ENCODE data around the gene PRDM10.

PRDM10 gene

DNA sequence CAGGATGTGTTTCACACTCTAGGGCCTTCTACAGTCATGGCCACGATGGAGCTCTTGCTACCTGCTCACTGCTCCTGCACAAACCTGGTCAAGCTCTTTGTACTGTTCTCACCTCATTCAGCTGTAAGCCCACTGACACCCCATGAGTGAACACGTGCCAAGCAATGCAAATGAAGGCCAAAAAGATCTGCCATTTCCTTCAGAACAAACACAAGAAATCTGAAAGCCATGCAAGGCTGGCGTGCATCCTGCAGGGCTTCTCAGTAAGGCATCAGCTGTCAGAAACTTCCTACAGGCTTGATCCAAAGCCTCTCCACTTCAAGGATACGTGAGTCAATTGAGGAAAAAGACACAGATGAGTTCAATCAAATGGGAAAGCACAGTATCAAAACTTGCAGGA is 63.1 kb downstream of the PRDM10 start:
- FAIRE-seq = no peak

DNA sequence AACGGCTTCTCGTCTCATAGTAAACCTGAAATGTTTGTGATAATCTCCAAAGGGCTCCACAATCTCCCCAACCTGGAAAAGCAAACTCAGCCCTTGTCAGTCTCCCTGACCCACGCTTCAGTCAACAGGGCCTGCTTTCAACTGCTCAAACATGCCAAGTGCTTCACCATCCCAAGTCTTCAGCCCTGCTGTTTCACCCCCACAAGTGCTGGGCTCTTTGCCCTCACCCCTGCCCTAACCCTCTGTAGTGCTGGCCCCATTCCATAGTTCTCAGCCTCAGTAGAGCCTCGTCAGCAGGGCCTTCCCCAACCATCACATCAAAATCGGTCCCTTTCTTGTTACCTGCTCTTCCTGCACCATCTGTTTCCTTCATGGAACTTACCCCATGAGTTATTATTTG is 63.9 kb downstream of the PRDM10 start:
- no peak for FAIRE-seq

DNA sequence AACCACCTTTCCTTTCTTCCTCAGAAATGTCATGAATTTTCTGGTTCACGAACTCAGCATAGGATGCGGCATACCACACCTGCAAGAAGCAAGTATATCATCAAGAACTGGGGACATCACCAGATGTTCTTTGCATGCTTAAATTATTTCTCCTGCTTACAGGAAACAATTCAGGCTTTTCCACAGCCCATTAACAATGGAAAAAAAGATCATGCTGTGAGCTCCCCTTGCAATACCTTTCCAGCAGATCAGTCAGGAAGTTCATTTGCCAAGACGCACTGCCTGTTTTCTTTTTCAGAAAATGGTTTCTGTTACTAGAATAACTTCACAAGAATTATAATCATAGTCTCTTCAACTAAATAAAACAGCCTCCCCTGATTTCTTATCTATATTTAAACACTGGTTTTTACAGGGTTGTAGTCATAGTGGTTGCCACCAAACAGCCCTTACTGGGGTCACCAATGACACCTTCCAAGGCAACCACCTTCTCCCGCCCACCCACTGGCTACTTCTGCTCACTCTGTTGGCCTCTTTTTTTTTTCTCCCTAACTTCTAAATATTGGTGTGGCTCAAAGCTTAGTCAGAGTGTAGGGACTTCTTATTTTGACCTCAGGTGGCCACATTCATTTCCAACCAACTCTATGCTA is 64.9 kb downstream of the PRDM10 start:
- no peak for FAIRE-seq

DNA sequence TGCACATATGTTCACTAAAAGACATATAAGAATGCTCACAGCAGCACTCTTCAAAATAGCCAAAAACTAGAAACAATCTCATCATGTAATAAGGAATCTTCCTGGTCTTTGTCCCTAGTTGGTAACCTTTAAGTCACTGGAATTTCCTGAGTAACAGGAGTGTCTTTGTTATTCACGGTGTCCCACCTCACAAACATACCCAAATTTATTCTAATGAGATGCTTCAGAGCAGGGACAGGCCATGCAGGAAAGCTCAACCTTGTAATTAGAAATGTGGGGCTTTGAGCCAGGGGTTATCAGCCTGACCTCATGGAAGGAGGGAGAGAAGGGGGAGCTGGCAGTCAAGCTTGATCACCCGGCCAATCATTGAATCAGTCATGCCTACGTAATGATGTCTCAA is 66.9 kb downstream of the PRDM10 start:
- no peak for FAIRE-seq

DNA sequence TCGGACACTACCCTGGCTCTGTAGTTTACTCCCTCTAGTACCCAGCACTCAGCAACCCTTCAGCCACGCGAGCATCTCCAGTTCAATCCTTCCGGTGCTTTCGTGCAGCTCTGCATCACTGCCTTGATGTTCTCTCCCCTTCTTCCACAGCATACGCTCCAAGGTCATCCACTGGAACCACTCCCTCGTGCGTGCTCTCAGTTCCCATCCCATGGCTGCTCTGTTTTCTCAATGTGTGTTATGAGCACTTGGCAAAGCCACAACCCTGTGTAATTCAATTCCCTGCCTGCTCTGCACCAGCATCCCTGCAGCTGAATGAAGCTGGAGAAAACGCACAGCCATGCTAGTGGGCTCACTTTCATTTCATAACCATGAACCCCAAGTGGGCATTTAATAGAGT is 68.7 kb downstream of the PRDM10 start:
- no peak for FAIRE-seq

DNA sequence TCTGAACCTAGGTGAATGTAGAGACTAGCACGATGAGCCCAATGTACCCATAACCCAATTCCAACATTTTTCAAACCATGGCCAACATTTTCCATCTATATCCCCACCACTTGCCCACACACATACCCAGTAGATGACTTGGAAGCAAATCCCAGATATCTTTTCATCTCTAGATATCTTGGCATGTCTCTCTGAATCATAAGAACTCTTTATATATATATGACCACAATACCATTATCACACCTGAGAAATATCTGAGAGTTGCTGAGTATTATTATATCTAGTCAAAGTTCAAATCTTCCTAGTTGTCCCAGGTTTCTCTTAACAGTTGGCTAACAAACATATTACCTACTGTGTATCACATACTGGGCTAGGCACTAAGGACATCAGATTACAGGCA is 69.4 kb downstream of the PRDM10 start:
- no peak for FAIRE-seq

DNA sequence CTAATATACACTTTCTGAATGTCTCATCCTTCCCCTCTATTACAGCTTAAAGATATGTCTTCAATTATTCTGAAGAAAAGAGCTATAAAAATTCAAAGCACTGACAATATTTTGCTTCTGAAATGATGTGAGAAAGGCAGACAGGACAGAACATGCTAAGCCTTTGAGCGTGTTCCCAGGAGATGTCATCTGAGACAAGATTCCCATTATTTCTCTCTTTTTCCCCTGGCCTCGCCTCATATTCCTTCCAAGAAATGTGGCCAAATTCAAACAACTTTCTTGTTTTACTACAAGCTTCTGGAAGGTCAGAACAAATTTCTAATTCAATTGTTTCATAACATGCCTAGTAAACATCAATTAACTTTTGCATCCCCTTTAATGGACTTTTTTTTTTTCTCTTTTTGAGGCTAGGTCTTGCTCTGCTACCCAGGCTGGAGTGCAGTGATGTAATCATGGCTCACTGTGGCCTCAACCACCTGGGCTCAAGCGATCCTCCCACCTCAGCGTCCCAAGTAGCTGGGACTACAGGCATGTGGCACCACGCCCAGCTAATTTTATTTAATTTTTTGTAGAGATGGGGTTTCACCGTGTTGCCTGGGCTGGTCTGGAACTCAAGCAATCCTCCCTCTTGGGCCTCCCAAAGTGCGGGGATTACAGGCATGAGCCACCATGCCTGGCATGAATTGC is 70.1 kb downstream of the PRDM10 start:
- no peak for FAIRE-seq

DNA sequence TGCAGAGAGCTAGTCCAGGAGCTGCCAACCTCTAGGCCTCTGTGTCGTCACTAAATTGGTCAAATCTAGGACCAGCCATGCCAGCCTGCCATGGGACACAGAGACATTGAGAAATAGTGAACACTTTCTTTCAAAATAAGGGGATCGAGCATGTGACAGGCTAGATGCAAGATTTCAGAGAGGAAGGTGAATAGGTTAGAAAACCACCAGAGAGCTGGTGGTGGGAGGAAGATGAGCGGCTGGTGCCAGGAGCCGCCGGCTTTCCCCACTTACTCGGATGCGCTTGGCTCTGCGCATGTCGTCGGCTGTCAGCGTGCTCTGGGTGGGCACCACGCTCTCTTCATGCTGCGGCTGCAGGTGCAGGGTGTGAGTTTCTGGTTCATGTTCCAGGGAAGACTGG is 71.9 kb downstream of the PRDM10 start:
- no peak for FAIRE-seq

DNA sequence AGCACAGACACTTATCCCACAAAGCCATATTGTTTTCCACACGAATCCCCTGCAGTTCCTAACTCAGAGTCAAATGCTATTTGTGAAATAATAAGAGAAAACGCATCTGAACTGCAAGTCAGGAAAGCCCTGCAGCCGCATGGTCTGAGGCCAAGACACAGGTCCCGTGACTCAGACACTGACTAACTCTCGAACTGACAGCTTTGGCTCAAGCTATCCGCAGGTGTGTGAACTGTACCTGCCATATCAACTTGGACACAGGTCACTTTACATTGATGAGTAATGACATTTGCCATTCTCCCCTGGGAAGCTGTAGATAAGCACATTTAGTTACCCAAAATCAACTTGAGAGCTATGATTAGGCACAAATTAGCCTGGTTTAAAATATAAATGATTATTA is 72.3 kb downstream of the PRDM10 start:
- FAIRE-seq = no peak

DNA sequence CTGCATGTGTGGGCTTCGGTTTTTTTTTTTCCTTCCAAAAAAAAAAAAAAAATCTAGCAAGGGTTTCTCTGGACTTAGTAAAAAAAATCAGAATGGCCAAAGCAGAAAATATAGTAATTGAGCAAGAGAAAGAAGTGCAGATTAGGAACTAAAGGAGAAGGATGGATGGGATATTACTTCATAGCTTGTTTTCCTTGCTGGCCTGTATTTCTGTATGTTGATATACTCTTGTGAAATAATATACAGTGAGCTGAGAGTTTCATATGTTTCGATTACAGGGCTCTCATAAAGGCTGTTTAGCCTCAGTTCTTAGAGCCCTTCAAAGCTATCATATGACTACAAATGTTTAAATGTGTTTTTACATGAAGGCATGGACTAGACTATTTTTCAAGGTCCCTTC is 72.9 kb downstream of the PRDM10 start:
- no peak for FAIRE-seq

DNA sequence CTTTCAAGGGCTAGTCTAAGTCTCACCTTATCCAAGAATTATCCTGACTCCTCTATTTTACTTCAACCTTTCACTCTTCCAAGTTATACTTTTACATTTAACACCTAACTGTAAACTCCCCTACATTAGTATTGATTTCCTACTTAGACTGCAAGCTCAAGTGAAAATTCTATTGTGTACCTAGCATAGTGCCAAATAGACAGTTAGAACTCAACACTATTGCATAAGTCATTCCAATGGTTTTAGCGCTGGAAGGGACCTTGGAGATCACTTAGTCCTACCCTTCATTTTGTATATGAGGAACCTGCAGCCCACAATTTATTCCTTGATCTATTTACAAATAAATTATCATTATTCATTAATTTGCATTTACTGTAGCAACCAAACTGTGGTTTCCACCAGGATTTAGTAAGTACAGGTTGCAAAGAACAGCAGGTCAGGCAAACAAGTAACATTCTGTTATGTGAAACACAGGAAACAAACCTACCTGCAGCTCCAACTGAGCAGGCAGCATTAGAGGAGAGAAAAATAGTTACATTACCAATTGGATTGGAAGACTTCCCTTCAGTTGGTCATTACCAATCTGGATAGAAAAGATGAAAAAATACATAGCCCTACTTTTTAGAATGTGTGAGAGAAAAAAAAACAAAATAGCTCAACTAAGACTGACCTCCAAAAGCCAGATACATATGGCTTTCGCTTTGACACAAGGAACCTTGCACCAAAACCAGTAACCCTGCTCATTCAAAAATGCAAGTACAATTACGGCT is 73.5 kb downstream of the PRDM10 start:
- FAIRE-seq = no peak

DNA sequence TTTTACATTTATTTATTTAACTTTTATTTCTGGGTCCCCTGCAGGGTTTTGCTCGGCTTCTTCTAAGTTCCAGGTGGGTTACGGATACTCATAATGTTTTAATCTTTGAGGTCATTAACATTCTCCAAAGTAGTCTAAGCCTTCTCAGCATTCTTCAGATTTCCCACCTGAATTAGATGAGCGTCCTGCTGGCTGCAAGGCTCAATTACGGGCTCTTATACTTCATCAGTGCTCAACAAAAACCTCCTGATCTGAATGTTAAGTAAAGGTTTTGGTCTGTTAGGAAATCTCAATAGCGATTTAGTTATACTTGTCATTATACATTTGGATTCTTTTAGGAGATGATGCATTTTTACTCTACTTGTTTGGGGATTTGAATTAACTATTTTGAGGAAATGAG is 80.0 kb downstream of the PRDM10 start:
- no peak for FAIRE-seq

DNA sequence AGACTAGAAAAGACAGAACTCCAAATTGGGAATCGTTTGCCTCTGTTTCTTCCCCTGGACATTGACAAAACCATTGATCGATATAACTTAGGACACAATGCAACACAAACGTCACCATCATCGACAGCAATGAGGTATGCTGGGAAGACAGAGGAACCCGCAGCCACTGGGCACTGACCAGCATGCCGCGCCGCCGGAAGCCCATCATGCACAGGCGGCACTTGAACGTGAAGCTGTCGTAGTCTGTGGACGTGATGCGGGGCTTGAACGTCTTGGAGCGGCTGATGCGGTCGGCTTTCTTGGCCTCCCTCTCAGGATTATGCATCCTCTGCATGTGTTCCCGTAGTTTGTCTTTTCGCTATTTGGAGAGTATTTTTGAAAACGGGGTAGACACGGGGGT is 84.3 kb downstream of the PRDM10 start:
- FAIRE-seq = no peak

DNA sequence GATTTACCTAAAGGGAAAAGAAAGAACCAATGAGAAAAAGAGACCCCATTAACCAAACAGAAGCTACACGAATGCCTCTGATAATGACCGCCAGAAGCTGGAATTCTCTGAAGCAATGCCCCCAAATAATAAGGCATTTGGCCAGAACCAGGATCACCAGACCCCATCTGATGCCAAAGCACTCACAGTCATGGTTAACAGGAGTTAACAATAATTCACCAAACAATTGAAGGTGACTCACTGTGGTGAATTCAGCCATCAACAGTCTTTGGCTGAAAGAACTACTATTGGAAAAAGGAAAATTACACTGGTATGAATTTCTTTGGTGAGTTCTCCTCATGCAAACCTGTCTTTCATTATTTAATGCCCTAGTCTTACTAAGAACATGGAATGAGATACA is 85.4 kb downstream of the PRDM10 start:
- FAIRE-seq = no peak

DNA sequence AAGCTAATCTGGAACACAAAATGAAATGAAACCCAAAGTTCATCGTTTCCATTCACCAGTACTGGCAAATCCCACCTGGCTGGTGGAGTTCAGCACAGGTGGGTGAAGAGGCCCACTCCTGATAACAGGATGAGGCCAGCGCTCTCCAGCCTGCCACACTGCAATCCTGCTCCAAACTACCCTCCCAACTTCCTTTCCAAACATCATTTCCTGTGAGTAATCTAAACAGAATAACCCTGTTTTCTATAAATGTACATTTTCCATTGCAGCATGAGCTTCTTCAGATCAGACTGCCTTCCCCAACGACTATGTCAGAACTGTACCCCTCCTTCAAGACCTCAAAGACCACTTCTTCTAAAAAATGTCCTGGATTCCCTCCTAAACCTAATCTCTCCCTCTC is 91.3 kb downstream of the PRDM10 start:
- no peak for FAIRE-seq

DNA sequence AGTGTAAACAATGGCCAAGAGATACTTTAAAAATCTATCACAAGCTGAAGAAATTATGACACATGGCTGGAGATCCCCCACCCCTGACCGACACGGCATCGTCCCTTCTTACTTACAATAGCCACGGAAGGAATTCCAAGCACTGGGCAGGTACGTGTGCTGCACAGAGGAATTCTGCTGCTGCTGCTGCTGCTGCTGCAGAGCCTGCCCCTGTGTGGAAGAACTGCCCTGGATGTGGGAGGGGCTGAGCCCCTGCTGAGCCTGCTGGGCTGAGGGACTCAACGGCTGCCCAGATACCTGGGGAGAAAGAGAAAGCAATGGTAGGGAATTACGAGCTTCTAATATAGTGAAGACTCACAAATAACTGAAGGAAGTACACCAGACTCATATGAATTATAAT is 92.3 kb downstream of the PRDM10 start:
- FAIRE-seq = no peak

DNA sequence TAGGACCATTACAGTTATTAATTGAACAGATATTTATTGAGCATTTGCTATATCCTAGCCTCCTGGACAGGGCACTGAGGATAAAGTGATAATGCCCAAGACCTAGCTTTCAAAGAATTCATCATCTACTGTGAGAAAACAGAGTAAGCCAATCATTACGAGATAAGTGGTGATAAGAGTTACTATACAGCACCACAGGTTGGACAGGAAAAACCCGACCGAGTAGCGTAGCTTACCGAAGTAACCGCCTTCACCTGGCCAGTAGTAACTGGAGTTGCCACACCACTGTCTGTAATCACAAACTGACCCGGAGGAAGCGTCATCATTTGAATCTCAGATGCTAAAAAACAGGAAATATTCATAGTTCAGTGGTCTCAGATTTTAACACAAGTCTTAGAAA is 97.2 kb downstream of the PRDM10 start:
- FAIRE-seq = no peak

DNA sequence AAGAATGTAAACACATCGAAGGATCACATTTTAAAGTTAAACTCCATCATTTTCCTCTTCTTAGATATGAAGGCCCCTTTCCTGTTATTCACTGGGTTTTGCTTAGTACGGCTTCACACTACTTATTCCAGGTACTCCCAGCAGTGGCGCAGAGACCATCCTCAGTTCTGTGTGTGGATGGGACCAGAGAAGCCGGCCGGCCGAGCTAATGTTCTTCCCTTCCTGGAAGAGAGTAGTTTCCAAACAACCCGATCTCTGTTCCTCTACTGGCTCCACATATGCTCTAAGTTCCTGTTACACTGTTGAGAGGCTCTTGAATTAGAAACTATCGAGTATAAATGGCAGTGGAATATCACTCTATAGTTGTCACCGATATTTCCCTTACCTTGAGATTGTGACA is 106.6 kb downstream of the PRDM10 start:
- FAIRE-seq = no peak

DNA sequence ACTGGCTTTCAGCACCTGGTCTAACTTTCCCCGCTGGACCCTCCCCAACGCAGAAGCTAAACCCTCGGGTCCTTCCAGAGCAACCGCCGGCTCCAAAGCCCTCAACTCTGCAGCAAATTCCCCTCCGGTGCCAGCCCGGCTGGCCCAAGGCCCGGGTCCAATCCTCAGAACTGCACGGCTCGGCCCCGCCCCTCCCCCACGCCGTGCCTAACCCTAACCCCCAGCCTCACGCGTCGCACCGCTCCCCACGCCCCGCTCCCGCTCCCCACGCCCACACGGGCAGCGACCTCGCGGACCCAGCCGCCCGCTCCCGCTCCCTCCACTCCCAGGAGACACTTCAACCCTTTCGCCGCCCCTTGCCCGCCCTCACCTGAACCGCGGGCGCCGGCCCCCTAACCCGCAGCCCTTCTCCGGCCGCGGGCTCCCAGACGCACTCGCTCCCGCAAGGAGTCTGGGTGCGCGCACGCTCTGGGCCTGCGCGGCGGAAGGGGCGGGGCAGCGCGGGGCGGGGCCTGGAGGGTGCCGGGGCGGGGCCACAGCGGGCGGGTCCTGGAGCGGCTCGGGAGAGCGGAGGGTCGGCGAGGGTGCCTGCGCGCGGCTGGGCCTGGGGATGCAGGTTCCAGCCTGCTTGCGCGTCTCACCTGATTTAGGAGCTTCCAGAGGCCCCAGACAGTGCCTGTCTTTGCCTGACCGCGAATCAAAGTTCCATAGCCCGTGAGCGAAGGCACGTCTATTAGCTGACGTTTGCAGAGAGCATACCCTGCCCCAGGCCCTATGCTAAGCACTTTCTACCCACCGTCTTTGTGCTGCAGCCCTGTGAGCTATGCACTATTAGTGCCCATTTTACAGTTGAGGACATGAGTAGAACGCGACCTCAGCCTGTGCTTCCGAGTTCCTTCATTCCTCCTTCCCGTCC is 107.3 kb downstream of the PRDM10 start, which contains the start of gene NFRKB:
NFRKB (minus strand) TSS at position 453 of the 916 bp plus-strand sequence. CDS start 2,729 bp downstream, outside the sequence.
- no peak for FAIRE-seq

DNA sequence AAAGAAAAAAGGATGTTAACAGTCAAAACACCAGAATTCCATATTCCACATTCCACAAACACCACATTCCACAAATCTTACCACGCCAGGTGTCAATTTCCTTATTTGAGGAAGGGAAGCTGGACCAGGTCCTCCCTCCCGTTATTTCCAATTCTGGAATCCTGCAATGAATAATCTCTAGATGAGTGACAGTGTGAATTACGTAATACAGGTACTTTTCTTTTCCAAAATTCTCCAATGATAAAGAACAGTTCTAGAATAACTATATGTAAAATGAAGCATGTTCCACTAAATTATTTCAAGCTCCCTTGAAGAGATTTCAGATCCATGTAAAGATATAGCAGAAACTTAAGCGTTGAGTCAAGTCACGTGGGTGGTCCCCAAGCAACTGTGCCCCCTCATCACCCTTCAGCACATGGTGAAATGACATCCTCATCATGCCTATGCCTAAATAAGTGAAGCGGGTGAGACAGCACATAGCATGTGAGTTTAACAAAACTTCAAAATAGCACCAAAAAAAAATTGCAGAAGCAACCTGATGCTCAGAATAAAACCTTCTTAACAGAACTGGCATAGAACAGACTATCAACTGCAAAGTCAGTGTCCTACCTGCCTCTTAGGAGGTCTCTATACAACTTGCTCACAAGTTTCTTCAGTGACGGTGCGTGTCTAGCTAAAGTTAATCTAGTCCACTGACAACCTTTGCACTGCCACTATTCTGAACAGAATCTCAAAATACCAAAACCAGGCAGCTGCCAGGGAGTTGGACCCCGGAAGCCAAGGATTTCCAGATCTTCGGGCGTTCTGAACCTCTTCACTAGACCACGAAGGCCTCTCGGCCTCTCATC is 108.1 kb downstream of the PRDM10 start:
- FAIRE-seq = no peak

DNA sequence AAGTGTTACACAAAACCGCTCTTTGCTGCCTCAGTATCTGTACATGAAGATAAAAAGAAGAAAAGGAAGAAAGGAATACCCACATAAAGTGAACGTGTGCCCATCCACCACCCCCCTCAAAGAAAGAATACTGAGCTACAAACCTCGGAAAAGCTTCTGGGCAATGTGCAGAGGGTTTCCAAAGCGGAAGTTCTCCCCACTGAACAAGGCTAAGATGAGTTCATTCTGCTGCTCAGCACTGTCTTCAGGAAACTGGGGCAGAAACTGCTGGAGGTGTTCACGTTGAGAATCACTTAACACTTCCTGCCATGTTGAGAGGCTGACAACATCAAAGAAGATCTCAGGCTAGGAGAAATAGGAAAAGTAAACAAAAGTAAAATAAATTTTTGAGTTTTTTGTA is 114.2 kb downstream of the PRDM10 start:
- no peak for FAIRE-seq

DNA sequence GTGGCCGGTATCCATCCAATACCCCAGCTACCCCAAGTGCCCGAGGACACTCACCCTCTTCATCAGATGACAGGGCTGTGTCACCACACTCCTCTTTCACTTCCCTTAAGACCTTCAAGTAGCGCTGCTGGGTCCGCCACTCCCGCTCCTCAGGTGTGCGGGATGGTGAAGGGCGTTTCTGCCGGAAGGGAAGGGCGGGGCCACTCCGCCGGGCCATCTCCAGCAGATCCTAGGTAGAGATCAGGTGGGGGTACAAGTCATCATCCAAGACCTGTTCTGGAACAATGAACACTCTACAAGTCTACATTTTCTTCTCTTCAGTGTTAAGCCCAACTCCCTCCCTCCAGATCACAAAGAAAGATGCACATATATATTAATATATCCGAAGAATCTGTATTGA is 117.3 kb downstream of the PRDM10 start:
- no peak for FAIRE-seq

Measured in endometrium (tissue), 2 donors.